HL-60 (cell line): ENCODE data around the gene ANKRD60.

Experiments
- CTCF ChIP-seq: IDR thresholded peaks from one replicate; pipeline ENCODE4 v1.5.1; 2011; ENCODE audit warnings: low read length, control low read depth, inconsistent platforms; ENCODE audit not compliant: insufficient read depth
- POLR2AphosphoS5 ChIP-seq: IDR thresholded peaks from 2 replicates; pipeline ENCODE4 v1.6.1; 2012; ENCODE audit warnings: low read depth

DNA sequence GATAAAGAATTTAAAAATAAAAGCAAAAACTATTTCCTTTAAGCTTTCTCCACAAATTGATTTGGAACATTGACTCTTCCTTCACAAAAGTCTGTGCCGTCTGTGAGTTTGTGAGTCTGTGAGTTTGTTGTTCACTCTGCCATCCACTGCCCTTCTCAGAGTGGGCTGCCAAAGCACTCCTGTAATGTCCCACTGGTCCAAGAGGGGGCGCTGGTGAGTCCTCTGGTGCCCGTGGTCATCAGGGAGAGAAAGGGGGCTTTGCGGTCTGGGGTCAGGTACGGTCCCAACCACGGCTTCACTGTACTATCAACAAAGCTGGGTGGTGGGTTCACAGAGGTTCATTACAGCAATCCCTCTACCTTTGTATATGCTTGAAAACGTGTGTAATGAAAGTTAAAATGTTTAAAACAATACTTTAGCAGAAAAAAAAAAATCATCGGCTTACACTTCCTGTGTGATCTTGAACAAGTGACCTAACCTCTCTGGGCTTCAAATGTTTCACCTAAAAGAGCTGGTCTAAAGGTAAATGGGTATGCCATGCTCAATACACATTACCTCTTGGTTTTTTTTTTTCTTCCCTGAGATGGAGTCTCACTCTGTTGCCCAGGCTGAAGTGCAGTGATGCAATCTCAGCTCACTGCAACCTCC lies 5.6 kb upstream of the ANKRD60 start:
- TF ChIP-seq CTCF (peak; percentile 68), POLR2AphosphoS5 (no peak)
